Activated CD4-positive, CD25-positive, alpha-beta regulatory T cell treated with anti-CD3 and anti-CD28 coated beads, Interleukin-2, amount 50 U/mL, for 16 hours (primary cell): ENCODE data around the gene MAU2.

Experiments used
- DNase-seq: peaks from one replicate; pipeline ENCODE4 v3.0.0-alpha.2; 2020; ENCODE audit warnings: low read depth, low spot score

The MAU2 gene

DNA sequence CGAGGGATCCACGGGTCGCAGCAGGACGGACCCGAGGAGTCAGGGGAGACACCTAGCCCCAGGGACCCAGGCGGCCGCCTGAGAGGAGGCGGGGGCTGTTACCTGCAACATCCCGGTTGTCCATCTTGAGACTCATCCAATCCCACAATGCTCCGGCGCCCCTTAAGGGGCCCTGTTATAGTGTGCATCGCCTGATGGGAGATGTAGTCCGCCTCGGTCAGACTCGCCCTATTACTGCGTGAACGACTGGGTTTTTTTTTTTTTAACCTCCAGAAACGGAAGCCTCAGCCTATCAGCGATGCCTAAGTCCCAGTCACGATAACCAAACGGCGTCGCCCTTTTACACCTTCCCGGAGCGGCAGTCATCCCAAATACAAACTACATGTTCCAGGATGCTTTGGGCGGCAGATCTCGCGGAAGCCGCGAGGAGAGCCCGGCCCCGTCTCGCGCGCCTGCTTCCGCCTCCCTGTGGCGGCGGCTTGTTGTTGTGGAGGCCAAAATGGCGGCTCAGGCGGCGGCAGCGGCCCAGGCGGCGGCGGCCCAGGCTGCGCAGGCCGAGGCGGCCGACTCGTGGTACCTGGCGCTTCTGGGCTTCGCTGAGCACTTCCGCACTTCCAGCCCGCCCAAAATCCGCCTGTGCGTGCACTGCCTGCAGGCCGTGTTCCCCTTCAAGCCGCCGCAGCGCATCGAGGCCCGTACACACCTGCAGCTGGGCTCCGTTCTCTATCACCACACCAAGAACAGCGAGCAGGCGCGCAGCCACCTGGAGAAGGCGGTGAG lies at the start of gene MAU2, which contains the start of gene SUGP1:
TSS of gene MAU2 (plus strand) at position 469 of the 780 bp plus-strand sequence. CDS start at position 500, 31 bp downstream.
TSS of gene SUGP1 (minus strand) at position 149 of the 780 bp plus-strand sequence. CDS start at position 136, 13 bp downstream.
- DNase-seq, result peak; percentile 86

DNA sequence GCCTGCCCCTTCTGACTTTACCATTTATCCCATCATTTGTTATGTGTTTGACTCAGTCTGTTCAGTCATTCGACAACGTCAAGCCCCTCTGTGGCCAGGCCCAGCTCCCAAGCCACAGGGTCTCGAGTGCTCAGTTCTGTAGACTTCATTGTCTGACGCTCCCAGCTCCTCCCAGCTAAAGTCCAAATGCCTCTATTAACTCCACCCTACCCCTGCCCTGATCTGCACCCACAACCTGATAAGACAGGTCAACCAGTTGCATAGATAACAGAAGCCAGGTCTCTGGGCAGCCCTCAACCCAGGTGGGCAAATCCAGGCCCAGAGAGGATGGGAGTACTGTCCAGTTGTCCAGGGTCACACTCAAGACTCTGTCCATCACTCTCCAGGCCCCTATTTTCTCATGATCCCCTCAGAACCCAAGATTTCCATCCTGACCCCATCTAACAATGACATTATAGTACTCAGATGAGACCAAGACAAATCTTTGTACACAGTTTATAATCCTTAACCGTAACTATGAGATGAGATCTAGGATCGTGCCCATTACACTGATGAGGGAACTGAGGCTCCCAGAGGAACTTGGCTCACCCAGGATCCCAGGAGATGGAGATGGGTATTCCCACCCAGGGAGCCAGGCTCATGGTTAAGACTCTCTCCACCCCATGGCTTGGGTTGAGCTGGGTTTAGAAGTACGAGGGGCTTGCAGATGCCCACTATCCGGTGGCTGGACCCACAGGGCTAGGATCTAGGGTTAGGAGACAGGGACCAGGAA lies 48.6 kb upstream of the MAU2 start:
- no peak for DNase-seq

DNA sequence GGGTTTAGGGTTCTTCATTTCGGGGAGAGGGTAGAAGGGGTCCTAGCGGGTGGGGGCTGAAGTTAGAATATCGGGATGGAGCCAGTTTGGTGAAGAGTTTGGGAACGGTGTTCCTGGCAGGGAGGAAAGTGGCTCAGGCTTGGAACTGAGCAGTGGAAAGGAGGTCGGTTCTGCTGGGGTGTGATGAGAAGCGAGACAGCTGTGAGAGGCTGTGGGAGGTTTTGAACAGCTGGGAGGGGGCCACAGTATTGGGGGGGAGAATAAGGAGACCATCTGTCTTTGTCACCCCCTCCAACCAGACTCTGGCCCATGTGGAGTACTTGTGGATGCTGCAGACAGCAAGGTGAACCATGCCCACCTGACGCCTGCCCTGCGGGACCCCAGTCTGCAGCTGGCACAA lies 46.5 kb upstream of the MAU2 start:
- no peak for DNase-seq

DNA sequence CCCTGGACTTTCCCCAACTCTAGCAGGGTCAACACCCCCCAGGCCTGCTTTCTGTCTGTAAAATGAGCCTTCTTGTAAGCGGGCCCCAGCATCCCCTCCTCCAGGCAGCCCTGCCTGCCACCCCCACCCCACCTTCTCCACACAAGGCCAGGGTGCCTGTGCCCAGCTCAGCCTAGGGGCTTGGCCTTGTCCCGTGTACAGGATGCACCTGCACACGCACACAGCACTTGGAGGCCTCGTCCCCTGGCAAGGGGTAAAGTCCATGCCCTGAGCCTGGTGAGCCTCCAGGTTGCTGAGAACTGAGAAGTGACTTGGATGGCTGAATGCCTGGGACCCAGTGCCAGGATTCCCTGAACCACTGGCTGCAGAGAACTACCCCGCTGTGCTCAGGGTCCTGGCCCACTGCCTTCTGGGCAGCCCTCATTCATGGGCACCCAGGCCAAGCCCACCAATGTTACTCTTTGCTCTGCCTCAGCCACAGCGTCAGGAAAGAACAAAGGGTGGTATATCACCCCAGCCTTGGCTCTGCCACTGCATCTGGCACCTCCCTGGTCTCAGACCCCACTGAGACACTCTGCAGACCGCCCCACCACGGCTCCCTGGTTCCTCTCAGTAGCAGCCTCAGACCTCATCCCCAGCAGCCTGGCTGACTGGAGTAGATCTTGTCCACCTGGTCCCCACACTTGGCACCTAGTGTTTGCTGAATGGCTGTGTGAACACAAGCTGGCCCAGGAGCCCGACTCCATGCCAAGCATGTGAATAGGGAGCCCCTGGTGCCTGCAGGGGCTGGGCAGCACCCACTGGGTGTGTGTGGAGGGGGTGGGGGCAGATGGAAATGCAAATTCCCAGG lies 45.7 kb upstream of the MAU2 start:
- no peak for DNase-seq

- no peak for DNase-seq
Observed at GRCh38 chr19:19276386-19276785, 44.2 kb upstream of the MAU2 start.

GRCh38 chr19:19276851-19277250 lies 43.8 kb upstream of the MAU2 start:
- DNase-seq, result no peak

GRCh38 chr19:19278315-19278714 lies 42.3 kb upstream of the MAU2 start:
- DNase-seq, result no peak

GRCh38 chr19:19279062-19279612 lies 41.5 kb upstream of the MAU2 start:
- no peak for DNase-seq

GRCh38 chr19:19279853-19280252 lies 40.8 kb upstream of the MAU2 start:
- no peak for DNase-seq

GRCh38 chr19:19280561-19280960 lies 40.1 kb upstream of the MAU2 start:
- no peak for DNase-seq

DNA sequence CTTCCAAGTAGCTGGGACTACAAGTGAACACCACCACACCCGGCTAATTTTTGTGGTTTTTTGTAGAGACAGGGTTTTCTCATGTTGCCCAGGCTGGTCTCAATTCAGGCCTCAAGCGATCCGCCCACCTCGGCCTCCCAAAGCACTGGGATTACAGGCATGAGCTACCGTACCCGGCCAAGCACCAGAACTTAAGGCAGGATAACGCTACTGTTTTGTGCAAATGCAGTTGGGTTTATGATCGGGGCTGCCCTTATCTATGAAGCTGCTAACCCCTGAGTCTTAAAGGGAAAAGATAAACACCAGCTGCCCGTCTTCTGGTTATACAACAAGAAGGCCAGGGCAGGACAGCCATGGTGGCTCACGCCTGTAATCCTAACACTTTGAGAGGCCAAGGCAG lies 34.9 kb upstream of the MAU2 start:
- no peak for DNase-seq

GRCh38 chr19:19292607-19293006 lies 28.0 kb upstream of the MAU2 start:
- DNase-seq, result no peak

- no peak for DNase-seq
Observed at GRCh38 chr19:19294914-19295313, 25.7 kb upstream of the MAU2 start.

DNA sequence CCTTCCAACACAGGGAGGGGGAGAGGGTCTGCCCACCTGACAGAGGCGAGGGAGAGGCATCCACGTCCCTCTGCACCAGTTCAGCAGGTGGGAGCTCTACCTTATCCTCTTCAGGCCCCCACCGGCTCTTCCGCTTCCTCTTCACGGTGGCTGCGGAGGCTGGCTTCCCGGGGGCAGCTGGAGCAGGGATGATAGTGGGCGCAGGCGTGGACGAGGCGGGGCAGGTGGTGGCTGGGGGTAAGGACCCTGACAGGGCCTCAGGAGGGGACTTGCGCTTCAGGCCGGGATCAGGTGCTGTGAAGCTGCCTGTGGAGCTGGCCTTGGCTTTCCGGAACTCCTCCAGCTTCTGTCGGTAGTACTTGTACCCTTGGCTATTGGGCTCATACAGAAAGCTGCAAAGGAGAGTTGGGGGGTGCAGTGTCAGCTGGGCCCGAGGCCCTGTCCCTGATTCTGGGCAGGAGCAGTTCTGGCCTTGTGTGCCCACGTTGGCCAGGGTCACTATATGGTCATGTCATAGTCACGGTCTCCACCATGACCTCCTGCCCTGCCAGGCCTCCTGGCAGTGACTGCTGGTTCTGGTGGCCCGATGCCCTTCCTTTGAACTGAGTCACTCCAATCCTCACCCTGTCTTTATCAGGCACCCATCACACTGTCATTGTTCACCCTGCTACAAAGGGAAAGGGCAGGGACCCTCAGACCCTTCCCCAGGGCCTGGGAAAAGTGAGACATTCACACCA lies 23.5 kb upstream of the MAU2 start:
- DNase-seq, result no peak

DNA sequence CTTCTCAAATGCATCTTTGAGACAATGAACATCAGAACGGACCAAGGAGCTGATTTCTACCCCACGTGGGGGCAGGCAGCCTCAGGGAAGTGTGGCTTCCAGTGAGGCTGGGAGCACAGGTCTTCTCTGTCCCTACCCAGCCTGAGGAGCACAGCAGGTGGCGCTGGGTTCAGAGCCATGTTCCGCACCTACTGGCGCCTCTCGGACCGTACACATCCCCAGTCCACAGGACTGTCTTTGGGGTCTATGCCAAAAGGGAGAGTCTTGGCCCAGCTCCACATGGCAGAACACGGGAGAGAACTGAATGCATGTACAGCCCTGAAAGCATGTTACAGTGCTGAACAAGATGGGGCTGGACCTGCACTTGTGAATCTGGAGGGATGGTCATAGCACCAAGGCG lies 22.9 kb upstream of the MAU2 start:
- no peak for DNase-seq

DNA sequence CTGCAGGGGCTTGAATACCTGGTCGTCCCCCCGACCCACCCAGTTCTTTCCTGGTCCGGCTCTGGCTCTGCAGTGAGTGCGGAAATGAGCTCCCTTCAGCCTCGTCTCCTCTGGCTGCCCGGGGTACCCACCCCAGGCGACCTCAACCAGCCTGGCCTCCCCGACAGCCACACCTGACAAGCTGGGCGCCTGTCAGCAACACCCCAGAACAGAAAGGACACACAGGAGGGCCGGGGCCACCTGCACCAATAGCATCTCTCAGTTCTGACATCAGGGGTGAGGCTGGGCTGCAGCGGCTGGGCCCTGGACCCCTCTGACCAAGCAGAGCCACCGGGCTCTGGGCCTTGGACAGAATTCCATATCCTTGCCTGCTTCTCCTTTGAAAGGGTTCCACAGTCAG lies 20.0 kb upstream of the MAU2 start:
- no peak for DNase-seq

DNA sequence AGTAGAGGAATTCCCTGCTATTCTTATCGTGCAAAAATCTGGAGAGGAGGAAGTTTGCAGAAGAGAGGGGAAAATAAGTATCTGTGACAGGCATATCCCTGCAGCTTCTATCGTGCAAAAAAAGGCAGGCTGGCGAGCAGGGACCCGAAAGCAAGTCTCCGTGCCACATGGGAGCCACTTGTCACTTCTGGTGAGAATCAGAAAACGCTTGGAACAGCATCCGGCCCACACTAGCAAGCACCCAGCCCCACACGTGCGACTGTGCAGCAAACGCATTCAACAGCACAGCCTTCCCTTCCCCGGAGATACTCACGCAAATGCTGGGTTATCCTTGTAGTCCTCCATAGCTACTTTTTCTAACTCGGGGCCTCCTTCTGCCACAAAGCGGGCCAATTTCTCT lies 17.2 kb upstream of the MAU2 start:
- no peak for DNase-seq

GRCh38 chr19:19304186-19304965 lies 16.3 kb upstream of the MAU2 start:
- DNase-seq, result no peak

DNA sequence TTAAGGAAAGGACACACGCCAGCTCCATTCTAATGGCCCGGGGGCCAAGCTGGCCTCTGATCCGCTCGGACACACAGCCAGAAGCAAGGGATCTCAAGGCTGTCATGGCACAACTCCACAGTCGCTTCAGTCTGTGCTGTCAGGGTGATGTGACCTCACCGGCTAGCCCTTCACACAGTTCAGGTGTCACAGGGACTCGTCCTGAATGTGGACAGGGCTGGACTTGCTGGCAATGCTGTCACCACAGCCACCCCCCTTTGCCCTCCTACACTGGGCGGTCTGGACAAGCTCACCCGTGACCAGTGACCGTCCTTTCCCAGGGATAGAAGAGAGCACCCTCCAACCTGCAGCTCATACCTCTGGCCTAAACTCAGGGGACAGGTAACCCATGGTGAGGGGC lies 15.6 kb upstream of the MAU2 start:
- DNase-seq, result no peak

DNA sequence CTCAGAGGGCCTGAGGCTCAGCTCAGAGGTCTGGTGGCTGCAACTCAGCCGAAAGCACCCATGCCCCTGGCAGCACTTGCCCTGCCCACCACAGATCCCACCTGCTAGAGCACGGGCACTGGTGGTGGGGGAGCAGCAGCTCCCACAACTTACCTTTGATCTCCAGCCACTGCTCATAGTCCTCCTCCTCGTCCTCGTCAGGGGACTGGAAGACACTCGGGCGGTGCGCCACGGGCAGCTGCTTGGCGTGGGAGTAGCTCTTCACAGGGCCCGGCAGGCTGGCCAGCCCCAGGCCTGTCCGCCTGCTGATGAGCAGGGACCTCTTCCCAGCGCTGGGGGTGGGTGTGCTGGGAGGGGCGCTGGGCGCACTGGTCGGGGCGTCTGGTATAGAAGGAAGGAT lies 14.9 kb upstream of the MAU2 start:
- DNase-seq, result no peak
